ENCODE data around the gene SH3GLB2.
"Not testable (repeated sequence)": the region's sequence is repeated elsewhere in the genome, so short reads cannot be mapped to it uniquely, and the experiment has no call there.

Gene SH3GLB2

DNA sequence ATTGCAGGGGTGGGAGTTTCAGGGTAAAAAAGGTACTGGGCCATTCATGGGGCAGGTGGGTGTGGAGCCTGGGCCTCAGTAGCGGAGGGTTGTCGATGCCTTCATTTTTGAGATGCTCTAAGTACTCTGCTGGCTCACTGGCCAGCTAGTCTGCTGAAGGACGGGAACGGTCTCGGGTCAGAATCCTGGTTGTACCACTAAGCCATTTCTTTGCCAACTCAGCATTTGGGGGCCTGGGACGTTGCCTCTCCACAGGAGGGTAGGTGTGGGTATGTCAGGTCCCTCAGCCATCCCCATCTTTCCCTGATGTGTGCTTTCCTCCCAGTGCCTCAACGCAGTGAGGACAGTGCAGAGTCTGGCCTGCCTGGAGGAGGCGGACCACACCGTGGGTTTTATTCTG is 25.1 kb downstream of the SH3GLB2 start:
- DNase-seq, result no peak

DNA sequence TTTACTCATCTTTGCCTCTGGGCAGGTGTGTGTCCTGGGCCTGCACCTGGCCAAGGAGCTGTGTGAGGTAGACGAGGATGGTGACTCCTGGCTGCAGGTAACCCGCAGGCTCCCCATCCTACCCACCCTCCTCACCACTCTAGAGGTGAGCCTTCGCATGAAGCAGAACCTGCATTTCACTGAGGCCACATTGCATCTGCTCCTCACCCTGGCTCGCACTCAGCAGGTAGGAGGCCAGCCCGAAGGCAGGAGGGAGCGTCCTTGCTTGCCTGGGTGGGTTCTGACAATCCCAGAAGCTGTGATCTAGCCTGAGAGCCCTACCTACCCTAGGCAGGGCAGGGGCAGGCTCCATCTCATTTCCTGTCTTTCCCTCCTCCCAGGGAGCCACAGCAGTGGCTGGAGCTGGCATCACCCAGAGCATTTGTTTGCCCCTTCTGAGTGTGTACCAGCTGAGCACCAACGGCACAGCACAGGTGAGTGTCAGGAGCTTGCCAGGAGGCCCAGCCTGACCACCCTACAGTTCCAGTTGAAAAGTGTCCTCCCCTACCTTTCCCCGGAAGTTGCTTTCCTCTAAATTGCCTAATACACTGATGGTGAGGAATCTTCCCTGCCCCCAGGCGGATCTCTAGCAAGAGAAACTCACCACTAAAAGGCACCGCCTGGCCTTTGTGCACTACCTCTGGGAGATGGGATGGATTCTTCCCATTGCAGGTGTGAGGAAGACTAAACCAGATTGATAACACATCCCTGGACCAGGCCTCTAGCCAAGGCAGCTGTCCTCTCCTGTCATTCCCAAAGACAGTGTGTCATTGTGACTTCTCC is 26.4 kb downstream of the SH3GLB2 start:
- no peak for DNase-seq

DNA sequence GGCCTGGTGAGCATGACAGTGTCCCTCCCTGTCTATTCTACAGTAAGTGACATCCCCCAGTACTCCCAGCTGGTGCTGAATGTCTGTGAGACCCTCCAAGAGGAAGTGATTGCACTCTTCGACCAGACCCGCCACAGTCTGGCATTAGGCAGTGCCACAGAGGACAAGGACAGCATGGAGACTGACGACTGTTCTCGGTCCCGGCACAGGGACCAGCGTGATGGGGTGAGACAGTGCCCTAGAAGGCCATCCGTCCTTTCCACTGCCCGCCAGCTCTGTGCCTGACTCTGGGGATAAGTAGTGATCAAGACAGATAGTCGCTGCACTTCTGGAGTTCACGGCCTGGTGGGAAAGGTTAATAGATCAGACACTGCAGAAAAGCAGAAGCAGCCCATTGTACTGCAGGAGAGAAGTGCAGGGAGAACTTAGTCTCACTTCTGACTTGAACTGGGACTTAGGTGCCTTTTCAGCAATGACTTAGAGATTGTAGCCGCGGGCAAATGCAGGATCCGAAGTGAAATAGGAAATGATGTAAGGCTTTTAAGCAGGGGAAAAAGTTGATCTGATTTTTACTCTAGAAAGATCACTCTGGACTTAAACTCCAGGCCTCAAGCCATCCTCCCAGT is 28.4 kb downstream of the SH3GLB2 start:
- no peak for DNase-seq

DNA sequence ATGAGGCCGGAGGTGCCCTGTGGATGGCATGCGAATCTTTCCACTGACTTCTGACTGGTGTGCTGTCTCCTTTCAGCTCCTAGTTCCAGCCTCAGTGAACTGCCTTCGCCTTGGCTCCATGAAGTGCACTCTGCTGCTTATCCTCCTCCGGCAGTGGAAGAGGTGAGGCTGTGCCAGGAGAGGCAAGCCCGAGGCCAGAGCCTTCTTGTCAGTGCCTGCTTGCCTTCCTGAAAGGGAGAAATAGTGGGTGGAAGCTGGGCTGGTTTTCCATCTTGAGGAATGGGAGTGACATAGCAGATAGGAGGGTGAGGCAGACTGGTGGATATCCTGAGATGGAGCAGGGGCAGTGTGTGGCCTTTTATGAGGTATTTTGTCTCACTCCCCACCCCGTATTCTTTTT is 29.7 kb downstream of the SH3GLB2 start:
- DNase-seq, result no peak

DNA sequence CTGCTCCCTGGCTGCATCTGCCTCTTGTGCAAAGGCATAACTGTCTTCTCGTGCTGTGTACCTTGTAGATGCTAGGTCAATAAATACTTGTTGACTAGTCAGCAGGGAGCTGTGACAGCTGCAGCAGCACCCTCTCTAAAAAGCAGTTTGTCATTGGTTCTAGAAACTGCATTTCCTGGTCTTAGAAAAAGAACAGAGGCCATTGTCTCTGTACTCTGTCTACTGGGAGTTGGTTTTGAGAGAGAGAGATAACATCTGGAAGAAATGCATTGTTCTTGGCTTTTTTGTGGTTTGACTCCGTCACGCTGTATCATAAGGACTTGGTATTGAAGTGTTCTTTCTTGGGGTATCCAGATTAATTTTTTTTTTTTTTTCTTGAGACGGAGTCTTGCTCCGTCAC is 32.3 kb downstream of the SH3GLB2 start:
- DNase-seq, result peak in 6 of 56 donors; percentile 4 to 25 (median 16)

DNA sequence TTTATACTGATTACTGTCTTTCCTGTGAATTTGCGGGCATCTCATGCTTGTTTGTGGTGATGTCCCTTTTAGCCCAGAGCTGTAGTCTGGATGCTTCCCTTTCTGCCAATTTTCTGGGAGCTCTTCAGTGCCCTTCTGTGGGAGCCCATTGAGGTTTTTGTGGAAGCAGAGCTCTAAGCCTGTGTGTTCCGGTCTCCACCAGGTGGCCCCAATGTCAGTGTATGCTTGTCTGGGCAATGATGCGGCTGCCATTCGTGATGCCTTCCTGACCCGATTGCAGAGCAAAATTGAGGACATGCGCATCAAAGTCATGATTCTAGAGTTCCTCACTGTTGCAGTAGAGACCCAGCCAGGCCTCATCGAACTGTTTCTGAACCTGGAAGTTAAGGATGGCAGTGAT is 35.1 kb downstream of the SH3GLB2 start:
- peak in 45 of 56 donors; percentile 17 to 75 (median 49) for DNase-seq

DNA sequence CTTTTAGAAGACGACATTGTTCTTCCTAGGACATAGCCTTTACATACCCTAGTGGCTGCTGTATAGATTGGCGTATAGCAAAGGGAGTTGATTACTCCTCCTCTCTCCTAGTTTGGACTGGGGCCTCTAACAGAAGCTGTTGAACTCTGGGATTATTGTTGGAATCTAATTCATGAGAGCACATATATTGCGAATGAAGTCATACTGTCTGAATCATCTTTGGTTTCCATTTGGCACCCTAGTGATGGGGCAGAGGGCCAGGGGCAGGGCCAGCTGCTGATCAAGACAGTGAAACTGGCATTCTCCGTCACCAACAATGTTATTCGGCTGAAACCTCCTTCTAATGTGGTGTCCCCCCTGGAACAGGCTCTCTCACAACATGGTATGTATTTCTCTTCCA is 40.3 kb downstream of the SH3GLB2 start:
- DNase-seq, result peak in 23 of 56 donors; percentile 13 to 71 (median 26)

DNA sequence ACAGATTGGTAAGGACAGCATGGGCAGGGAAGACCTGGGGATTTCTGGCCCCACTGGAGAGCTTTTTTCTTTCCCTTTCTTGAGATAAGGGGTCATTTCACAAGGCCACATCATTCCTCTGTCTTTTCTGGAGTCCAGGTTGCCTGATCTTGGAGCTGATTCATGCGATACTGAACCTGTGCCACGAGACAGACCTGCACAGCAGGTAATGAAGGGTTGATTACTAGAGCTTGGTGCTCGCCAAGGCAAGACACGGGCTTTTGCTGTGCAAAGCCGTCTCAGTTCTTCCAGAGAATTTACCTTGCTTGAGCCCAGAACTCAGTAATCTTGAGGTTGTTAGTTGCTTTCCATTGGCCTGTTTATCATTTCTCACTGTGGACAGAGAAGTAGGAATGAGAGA is 41.5 kb downstream of the SH3GLB2 start:
- DNase-seq, result no peak

DNA sequence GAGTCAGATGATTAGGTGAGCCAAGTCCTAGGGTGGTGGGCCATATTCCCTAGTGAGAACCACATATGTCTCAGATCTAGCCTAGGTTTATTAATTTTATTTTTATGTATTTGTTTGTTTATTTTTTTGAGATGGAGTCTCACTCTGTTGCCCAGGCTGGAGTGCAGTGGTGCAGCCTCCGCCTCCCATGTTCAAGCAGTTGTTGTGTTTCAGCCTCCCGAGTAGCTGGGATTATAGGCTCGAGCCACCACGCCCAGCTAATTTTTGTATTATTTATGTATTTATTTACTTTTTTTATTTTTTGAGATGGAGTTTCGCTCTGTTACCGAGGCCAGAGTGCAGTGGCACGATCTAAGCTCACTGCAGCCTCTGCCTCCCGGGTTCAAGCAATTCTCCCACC is 44.6 kb downstream of the SH3GLB2 start:
- DNase-seq, result no peak

DNA sequence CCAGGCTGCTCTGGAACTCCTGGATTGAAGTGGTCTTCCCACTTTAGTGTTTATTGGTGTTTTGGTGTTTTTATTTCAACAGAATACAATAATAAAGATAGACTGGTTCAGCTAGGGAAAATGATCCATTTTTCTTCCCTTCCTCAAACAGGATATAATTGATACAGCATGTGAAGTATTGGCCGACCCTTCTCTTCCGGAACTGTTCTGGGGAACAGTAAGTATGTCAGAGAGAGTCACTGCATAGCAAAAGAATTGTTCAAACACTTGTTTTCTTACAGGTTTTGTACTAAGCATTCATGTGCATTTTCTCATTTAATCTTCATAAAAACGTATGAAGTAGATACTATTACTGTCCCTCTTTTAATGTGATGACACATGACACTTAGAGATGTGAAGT is 49.0 kb downstream of the SH3GLB2 start:
- no peak for DNase-seq

DNA sequence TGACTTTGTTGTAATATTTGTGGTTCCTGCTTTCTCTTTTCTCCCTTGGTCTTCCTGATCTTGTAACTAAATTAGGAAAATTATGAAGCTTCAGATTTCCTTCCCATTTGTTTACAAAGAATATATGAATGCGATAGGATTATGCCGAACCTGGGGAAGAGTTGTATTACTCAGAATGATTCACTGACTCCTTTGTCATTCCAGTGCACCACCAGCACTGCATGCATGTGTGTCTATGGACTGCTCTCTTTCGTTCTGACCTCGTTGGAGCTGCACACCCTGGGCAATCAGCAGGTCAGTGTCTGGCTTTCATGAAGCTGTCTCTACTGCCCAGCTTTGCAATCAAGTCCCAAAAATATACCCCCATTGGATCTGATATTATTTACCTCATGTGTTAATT is 55.2 kb downstream of the SH3GLB2 start:
- DNase-seq, result no peak

DNA sequence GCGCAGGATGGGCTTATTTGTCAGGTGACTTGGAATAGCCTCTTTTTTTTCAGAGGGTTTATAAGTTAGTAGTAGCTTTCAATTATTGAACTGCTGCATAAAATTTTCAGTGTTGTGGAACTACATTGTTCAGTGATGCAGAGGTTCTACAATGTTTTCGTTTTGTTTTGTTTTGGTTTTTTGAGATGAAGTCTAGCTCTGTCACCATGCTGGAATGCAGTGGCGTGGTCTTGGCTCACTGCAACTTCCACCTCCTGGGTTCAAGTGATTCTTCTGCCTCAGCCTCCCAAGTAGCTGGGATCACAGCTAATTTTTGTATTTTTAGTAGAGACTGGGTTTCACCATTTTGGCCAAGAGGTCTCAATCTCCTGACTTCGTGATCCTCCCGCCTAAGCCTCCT is 58.6 kb downstream of the SH3GLB2 start:
- no peak for DNase-seq

DNA sequence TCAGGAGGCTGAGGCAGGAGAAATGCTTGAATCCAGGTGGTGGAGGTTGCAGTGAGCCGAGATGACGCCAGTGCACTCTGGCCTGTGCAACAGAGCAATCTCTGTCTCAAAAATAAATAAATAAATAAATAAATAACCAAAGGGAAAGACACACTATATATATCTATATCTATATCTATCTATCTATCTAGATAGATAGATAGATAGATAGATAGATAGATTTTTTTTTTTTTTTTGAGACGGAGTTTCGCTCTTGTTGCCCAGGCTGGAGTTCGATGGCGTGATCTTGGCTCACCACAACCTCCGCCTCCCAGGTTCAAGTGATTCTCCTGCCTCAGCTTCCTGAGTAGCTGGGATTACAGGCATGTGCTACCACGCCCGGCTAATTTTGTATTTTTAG is 66.7 kb downstream of the SH3GLB2 start:
- not testable (repeated sequence) for DNase-seq

Data from nucleus accumbens (tissue), 56 donors.